Activated CD8-positive, alpha-beta memory T cell treated with anti-CD3 and anti-CD28 coated beads, Interleukin-2, amount 50 U/mL, for 24 hours (primary cell): ENCODE measurements around the gene HIF1A.
"Not testable (repeated sequence)": the region's sequence is repeated elsewhere in the genome, so short reads cannot be mapped to it uniquely, and the experiment has no call there.

ENCODE experiments used
- DNase-seq: peaks from one replicate; pipeline ENCODE4 v3.0.0-alpha.2; 2020; ENCODE audit errors: extremely low read depth

Gene HIF1A

GRCh38 chr14:61694830-61695694 lies at the start of gene HIF1A:
Gene HIF1A (plus strand): TSS chr14:61695513. CDS start chr14:61695805, 292 bp downstream.
- peak; percentile 86 for DNase-seq

- no peak for DNase-seq
Measured at GRCh38 chr14:61646366-61647116, 48.8 kb upstream of the HIF1A start.

GRCh38 chr14:61647704-61648103 lies 47.6 kb upstream of the HIF1A start:
- DNase-seq, result no peak

GRCh38 chr14:61648377-61648776 lies 46.9 kb upstream of the HIF1A start:
- no peak for DNase-seq

GRCh38 chr14:61649283-61649682 lies 46.0 kb upstream of the HIF1A start:
- no peak for DNase-seq

GRCh38 chr14:61651355-61651754 lies 44.0 kb upstream of the HIF1A start:
- no peak for DNase-seq

GRCh38 chr14:61652526-61653262 lies 42.6 kb upstream of the HIF1A start:
- DNase-seq, result no peak

GRCh38 chr14:61653507-61653906 lies 41.8 kb upstream of the HIF1A start:
- no peak for DNase-seq

GRCh38 chr14:61654026-61654425 lies 41.3 kb upstream of the HIF1A start:
- no peak for DNase-seq

- no peak for DNase-seq
Measured at GRCh38 chr14:61655777-61656176, 39.5 kb upstream of the HIF1A start.

- DNase-seq, result no peak
Measured at GRCh38 chr14:61656341-61656740, 39.0 kb upstream of the HIF1A start.

GRCh38 chr14:61658111-61658510 lies 37.2 kb upstream of the HIF1A start:
- not testable (repeated sequence) for DNase-seq

- DNase-seq, result no peak
Measured at GRCh38 chr14:61659582-61659981, 35.7 kb upstream of the HIF1A start.

- DNase-seq, result no peak
Measured at GRCh38 chr14:61661471-61662400, 33.6 kb upstream of the HIF1A start.

GRCh38 chr14:61662437-61663311 lies 32.6 kb upstream of the HIF1A start:
- peak; percentile 26 for DNase-seq

GRCh38 chr14:61663312-61663979 lies 31.9 kb upstream of the HIF1A start:
- DNase-seq, result no peak

- DNase-seq, result no peak
Measured at GRCh38 chr14:61668282-61668681, 27.0 kb upstream of the HIF1A start.

GRCh38 chr14:61670576-61670975 lies 24.7 kb upstream of the HIF1A start:
- no peak for DNase-seq

- no peak for DNase-seq
Measured at GRCh38 chr14:61671082-61671481, 24.2 kb upstream of the HIF1A start.

GRCh38 chr14:61672796-61673195 lies 22.5 kb upstream of the HIF1A start:
- no peak for DNase-seq
